ENCODE measurements around the gene EZH2. TPM values are rescaled to one million over a fixed set of nuclear protein-coding genes. Genes with fewer than 3 reads are reported as not detected.

The EZH2 gene
- polyA plus RNA-seq, 1 of the 3 experiments (the other 2 are of a cell fraction), result 30.6 TPM

DNA sequence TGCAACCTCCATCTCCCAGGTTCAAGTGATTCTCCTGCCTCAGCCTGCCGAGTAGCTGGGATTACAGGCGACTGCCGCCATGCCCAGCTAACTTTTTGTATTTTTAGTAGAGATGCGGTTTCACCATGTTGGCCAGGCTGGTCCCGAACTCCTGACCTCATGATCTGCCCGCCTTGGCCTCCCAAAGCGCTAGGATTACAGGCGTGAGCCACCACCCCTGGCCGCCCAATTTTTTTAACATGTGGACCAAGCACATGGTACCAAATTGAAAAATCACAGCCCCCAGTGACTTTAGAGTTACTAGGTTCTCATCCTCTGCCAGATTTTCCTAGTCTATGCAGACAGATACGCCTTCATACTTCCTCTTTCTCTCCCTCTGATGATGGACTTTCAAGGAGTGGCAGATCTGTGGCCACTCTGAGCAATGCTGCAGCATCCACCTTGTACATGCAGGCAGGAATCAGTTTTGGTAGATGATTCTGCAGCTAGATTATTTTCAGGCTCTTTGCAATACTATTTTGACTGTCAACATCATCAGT lies 34.0 kb upstream of the EZH2 start:
- H3K9me2 ChIP-seq, result no peaks in the 10 kb centered on the region
- H3K27ac ChIP-seq (ENCODE audit: low read depth in 2 of 2, low read length in 1 of 2), result no peak overlapping the region
- no peak overlapping the region for H3K4me3 ChIP-seq (ENCODE audit: low read depth in 2 of 2, low read length in 1 of 2)
- no peaks in the 10 kb centered on the region for H3K9me3 ChIP-seq
- peaks cover 5% of the 10 kb centered on the region for H3F3A ChIP-seq (replicated peaks; ENCODE audit: insufficient read depth)
- H3K9ac ChIP-seq, result no peak overlapping the region
- DNase-seq, result no peak
- no peak for TF ChIP-seq SMC3 (IDR thresholded peaks at IDR 0.05; ENCODE audit: low read depth, low read length)
- TF ChIP-seq FOXM1 (IDR thresholded peaks at IDR 0.05; ENCODE audit: low read depth), result no peak
- no peak for TF ChIP-seq MEF2A (IDR thresholded peaks at IDR 0.05; ENCODE audit: borderline replicate concordance, low read depth)
- no peak for TF ChIP-seq RCOR1 (IDR thresholded peaks at IDR 0.05; ENCODE audit: low read length)
- no peak for TF ChIP-seq IRF3 (IDR thresholded peaks at IDR 0.05; ENCODE audit: low read depth, low read length)
- no peak for TF ChIP-seq GATA2 (CRISPR knock-in tag; IDR thresholded peaks at IDR 0.05)
- TF ChIP-seq TCF12 (IDR thresholded peaks at IDR 0.05), result no peak
- no peak for TF ChIP-seq MXI1 (IDR thresholded peaks at IDR 0.05; ENCODE audit: low read depth, low read length)
- TF ChIP-seq FOSL2 (IDR thresholded peaks at IDR 0.05; ENCODE audit: borderline replicate concordance, low read depth), result no peak
- TF ChIP-seq SIN3A (IDR thresholded peaks at IDR 0.05; ENCODE audit: borderline replicate concordance, low read depth, low read length), result no peak
- TF ChIP-seq, protein P1, sequence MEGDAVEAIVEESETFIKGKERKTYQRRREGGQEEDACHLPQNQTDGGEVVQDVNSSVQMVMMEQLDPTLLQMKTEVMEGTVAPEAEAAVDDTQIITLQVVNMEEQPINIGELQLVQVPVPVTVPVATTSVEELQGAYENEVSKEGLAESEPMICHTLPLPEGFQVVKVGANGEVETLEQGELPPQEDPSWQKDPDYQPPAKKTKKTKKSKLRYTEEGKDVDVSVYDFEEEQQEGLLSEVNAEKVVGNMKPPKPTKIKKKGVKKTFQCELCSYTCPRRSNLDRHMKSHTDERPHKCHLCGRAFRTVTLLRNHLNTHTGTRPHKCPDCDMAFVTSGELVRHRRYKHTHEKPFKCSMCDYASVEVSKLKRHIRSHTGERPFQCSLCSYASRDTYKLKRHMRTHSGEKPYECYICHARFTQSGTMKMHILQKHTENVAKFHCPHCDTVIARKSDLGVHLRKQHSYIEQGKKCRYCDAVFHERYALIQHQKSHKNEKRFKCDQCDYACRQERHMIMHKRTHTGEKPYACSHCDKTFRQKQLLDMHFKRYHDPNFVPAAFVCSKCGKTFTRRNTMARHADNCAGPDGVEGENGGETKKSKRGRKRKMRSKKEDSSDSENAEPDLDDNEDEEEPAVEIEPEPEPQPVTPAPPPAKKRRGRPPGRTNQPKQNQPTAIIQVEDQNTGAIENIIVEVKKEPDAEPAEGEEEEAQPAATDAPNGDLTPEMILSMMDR (IDR thresholded peaks at IDR 0.05), result no peak
- no peak for TF ChIP-seq FOXJ3 (CRISPR knock-in tag; IDR thresholded peaks at IDR 0.05)
- no peak for TF ChIP-seq YY1 (IDR thresholded peaks at IDR 0.05; ENCODE audit: low read depth)
- no peak for TF ChIP-seq JUND (IDR thresholded peaks at IDR 0.05)
- TF ChIP-seq USF2 (IDR thresholded peaks at IDR 0.05; ENCODE audit: borderline replicate concordance, low read depth, low read length), result no peak
- TF ChIP-seq TAF1 (IDR thresholded peaks at IDR 0.05; ENCODE audit: borderline replicate concordance, low read depth, low read length), result no peak
- TF ChIP-seq NFIC (IDR thresholded peaks at IDR 0.05; ENCODE audit: borderline replicate concordance), result no peak
- no peak for TF ChIP-seq POLR2AphosphoS5 (IDR thresholded peaks at IDR 0.05; ENCODE audit: low read depth, low read length)
- no peak for TF ChIP-seq REST (IDR thresholded peaks at IDR 0.05; ENCODE audit: low read depth, low read length)
- H2AFZ ChIP-seq (ENCODE audit: low read depth), result no peak overlapping the region
- 97% methylated on average over 10 of the region's 10 CpGs for WGBS (ENCODE audit: low lambda C conversion rate)
- H3K27me3 ChIP-seq (ENCODE audit: insufficient read depth), result no peaks in the 10 kb centered on the region
- no peaks in the 10 kb centered on the region for H3K36me3 ChIP-seq (replicated peaks in 1 of 2; ENCODE audit: control insufficient read depth in 1 of 2, insufficient read depth in 2 of 2, low read length in 1 of 2)
- POLR2A ChIA-PET, result no interaction called here
- no peak overlapping the region for H3K4me2 ChIP-seq
- no peaks in the 10 kb centered on the region for H4K20me1 ChIP-seq (ENCODE audit: insufficient read depth)
- CTCF ChIA-PET, result no interaction called here
- no peaks in the 10 kb centered on the region for H3K79me2 ChIP-seq (ENCODE audit: insufficient read depth)
- peaks cover 7 to 9% of the 10 kb centered on the region in 2 experiments; a peak in 2 of 4 replicates for H3K4me1 ChIP-seq (ENCODE audit: control insufficient read depth in 1 of 2, insufficient read depth in 2 of 2, low read depth in 1 of 2, low read length in 1 of 2)

All from SK-N-SH (cell line).